Nephron progenitor cell (in vitro differentiated cells): ENCODE data around the gene AIF1.

ENCODE experiments used
- DNase-seq: peaks from one replicate; pipeline ENCODE4 v3.0.0; 2021
- H3K27ac Mint-ChIP-seq: 2 replicates; pipeline ENCODE4 v1.8.0; 2021; ENCODE audit warnings: mild to moderate bottlenecking, moderate library complexity, mixed read lengths
- H3K27me3 Mint-ChIP-seq: 2 replicates; pipeline ENCODE4 v1.8.0; 2021; ENCODE audit warnings: mild to moderate bottlenecking, low read depth, mixed read lengths; ENCODE audit not compliant: poor library complexity
- H3K36me3 Mint-ChIP-seq: 2 replicates; pipeline ENCODE4 v1.8.0; 2021; ENCODE audit warnings: low read depth, mixed read lengths
- H3K4me1 Mint-ChIP-seq: 2 replicates; pipeline ENCODE4 v1.8.0; 2021; ENCODE audit warnings: mixed read lengths
- H3K4me3 Mint-ChIP-seq: 2 replicates; pipeline ENCODE4 v1.8.0; 2021; ENCODE audit warnings: mild to moderate bottlenecking, moderate library complexity, mixed read lengths
- H3K9me3 Mint-ChIP-seq: 2 replicates; pipeline ENCODE4 v1.8.0; 2021; ENCODE audit warnings: mild to moderate bottlenecking, moderate library complexity, mixed read lengths
- CTCF ChIP-seq: fragments of 200-600 bp; sonication (generic); IDR thresholded peaks from 2 replicates; pipeline ENCODE4 v1.5.0; 2021; ENCODE audit warnings: antibody characterized with exemption

Gene AIF1

GRCh38 chr6:31622684-31623091 lies 7.7 kb downstream of the AIF1 start:
- no peak for TF ChIP-seq CTCF
- Mint-ChIP-seq H3K4me1 (peaks cover 32% of the 10 kb centered on the region), H3K36me3 (peaks cover 54% of the 10 kb centered on the region), H3K9me3 (peaks cover 8% of the 10 kb centered on the region), H3K4me3 (peak overlapping the region; percentile 95), H3K27ac (peak overlapping the region; percentile 24), H3K27me3 (no peaks in the 10 kb centered on the region)
- no peak for DNase-seq

GRCh38 chr6:31624070-31624469 lies 9.0 kb downstream of the AIF1 start:
- Mint-ChIP-seq H3K27me3 (no peaks in the 10 kb centered on the region), H3K36me3 (peaks cover 68% of the 10 kb centered on the region), H3K9me3 (peaks cover 8% of the 10 kb centered on the region), H3K27ac (peak overlapping the region; percentile 87), H3K4me3 (no peak overlapping the region), H3K4me1 (peaks cover 27% of the 10 kb centered on the region)
- no peak for DNase-seq
- no peak for TF ChIP-seq CTCF

- no peak for DNase-seq
- Mint-ChIP-seq H3K27me3 (no peaks in the 10 kb centered on the region), H3K36me3 (peaks cover 89% of the 10 kb centered on the region), H3K27ac (peak overlapping the region; percentile 85), H3K9me3 (no peaks in the 10 kb centered on the region), H3K4me3 (no peak overlapping the region), H3K4me1 (peaks cover 17% of the 10 kb centered on the region)
- TF ChIP-seq CTCF = no peak
These were observed 11.9 kb downstream of the AIF1 start for GRCh38 chr6:31626952-31627351.

GRCh38 chr6:31627690-31628287 lies 12.8 kb downstream of the AIF1 start:
- H3K4me3 Mint-ChIP-seq = no peak overlapping the region
- no peak for TF ChIP-seq CTCF

GRCh38 chr6:31629014-31629413 lies 14.0 kb downstream of the AIF1 start:
- no peak for TF ChIP-seq CTCF
- Mint-ChIP-seq H3K9me3 (no peaks in the 10 kb centered on the region), H3K4me3 (no peak overlapping the region), H3K36me3 (peaks cover 88% of the 10 kb centered on the region), H3K4me1 (peaks cover 3% of the 10 kb centered on the region), H3K27ac (peak overlapping the region; percentile 74), H3K27me3 (no peaks in the 10 kb centered on the region)
- DNase-seq = no peak

More at GRCh38 chr6:31627690-31628287, 12.8 kb downstream of the AIF1 start:
- H3K9me3 Mint-ChIP-seq = no peaks in the 10 kb centered on the region
- H3K27me3 Mint-ChIP-seq = no peaks in the 10 kb centered on the region
- H3K27ac Mint-ChIP-seq = peak overlapping the region; percentile 85
- no peak for DNase-seq
- peaks cover 85% of the 10 kb centered on the region for H3K36me3 Mint-ChIP-seq
- H3K4me1 Mint-ChIP-seq = peaks cover 8% of the 10 kb centered on the region
